HepG2 (cell line): ENCODE results near the gene CRYBA2. TPM values are rescaled to one million over a fixed set of nuclear protein-coding genes. Genes with fewer than 3 reads are reported as not detected.
A peak's percentile ranks its signal among the peaks of the same experiment; 100 is the strongest.

Experiments used
- ATAC-seq: fragments of 200-7000 bp; cut with Tn5 transposase; 3 replicates; pipeline ENCODE4 v1.9.1; 2020; ENCODE audit warnings: mild to moderate bottlenecking, moderate library complexity
- BruUV-seq: library from RNA; stranded (reverse); fragments of 400-500 nt; replicated peaks from 2 replicates; lab custom pipeline; 2021; lab: Mats Ljungman, UMichigan
- CTCF ChIA-PET: fragments of 300-600 bp; formaldehyde crosslinking; extraction: SDS; loops from one replicate; lab custom pipeline; 2021; ENCODE audit warnings: low total read pairs, inconsistent platforms, low intra/inter-chr PET ratio; lab: Yijun Ruan, JAX
- POLR2A ChIA-PET: fragments of 350-600 bp; sonication (Branson Sonifier 250); formaldehyde crosslinking; loops from one replicate; lab custom pipeline; 2020; ENCODE audit warnings: antibody characterized with exemption, inconsistent platforms; lab: Yijun Ruan, JAX
- DNase-seq: peaks from one replicate; pipeline ENCODE4 v3.0.0-alpha.2; 2015; ENCODE audit warnings: low spot score
- FAIRE-seq: peaks from 3 replicates; lab custom pipeline; 2011; peaks lifted over from hg19 to GRCh38; lab: Jason Lieb, UNC
- H2AFZ ChIP-seq: one replicate; pipeline ENCODE4 v1.6.1; 2011; ENCODE audit warnings: low read length, inconsistent platforms
- H3K27ac ChIP-seq: fragments of 300-600 bp; 3 replicates; pipeline ENCODE4 v1.8.0; 2011; ENCODE audit warnings: mixed run types, mild to moderate bottlenecking, mixed read lengths, low read length, inconsistent platforms; ENCODE audit not compliant: insufficient read depth; ENCODE audit errors: extremely low read length
- H3K27me3 ChIP-seq, 2 experiments: fragments of 200-600 bp in 1 of 2; 2 replicates in 1 of 2; 3 replicates in 1 of 2; pipeline versions ENCODE4 v1.6.0 to v1.8.0; 2011; ENCODE audit warnings: low read length in 2 of 2, mild to moderate bottlenecking in 2 of 2, moderate library complexity in 2 of 2, inconsistent platforms in 1 of 2; ENCODE audit not compliant: insufficient read depth in 2 of 2, control insufficient read depth in 1 of 2
- H3K36me3 ChIP-seq, 2 experiments: fragments of 200-600 bp in 1 of 2; replicated peaks in 1 of 2; 2 replicates in 1 of 2; 3 replicates in 1 of 2; pipeline versions ENCODE4 v1.5.1 to v1.8.0; 2011; ENCODE audit warnings: low read length in 2 of 2, inconsistent platforms in 1 of 2; ENCODE audit not compliant: insufficient read depth in 2 of 2, control insufficient read depth in 1 of 2
- H3K4me1 ChIP-seq: 2 replicates; pipeline ENCODE4 v1.5.1; 2012; ENCODE audit warnings: low read length, inconsistent platforms; ENCODE audit not compliant: insufficient read depth
- H3K4me2 ChIP-seq: 2 replicates; pipeline ENCODE4 v1.6.0; 2011; ENCODE audit warnings: low read depth, low read length, inconsistent platforms
- H3K4me3 ChIP-seq, 3 experiments: fragments of 200-600 bp in 1 of 3; sonication (generic), shearing (Covaris generic) in 1 of 3; replicated peaks in 1 of 3; 2 replicates each; pipeline ENCODE4 v1.5.1; 2011 to 2016; ENCODE audit warnings: low read length in 3 of 3, inconsistent platforms in 2 of 3, low read depth in 2 of 3, mild to moderate bottlenecking in 2 of 3, control low read depth in 1 of 3, mixed read lengths in 1 of 3; ENCODE audit not compliant: insufficient read depth in 1 of 3
- H3K79me2 ChIP-seq: one replicate; pipeline ENCODE4 v1.6.1; 2011; ENCODE audit warnings: low read length, inconsistent platforms; ENCODE audit not compliant: insufficient read depth
- H3K9ac ChIP-seq: 2 replicates; pipeline ENCODE4 v1.6.0; 2011; ENCODE audit warnings: mild to moderate bottlenecking, low read depth, low read length, inconsistent platforms; ENCODE audit not compliant: insufficient read depth
- H3K9me3 ChIP-seq: 2 replicates; pipeline ENCODE4 v1.5.1; 2012; ENCODE audit warnings: mild to moderate bottlenecking, low read length
- H4K20me1 ChIP-seq: 2 replicates; pipeline ENCODE4 v1.6.0; 2011; ENCODE audit warnings: inconsistent platforms, mild to moderate bottlenecking, low read length, moderate library complexity; ENCODE audit not compliant: insufficient read depth
- CHCHD3 ChIP-seq: sonication (generic); formaldehyde crosslinking; IDR thresholded peaks from 2 replicates; pipeline ENCODE4 v1.8.0; 2022; ENCODE audit warnings: mild to moderate bottlenecking, missing genetic modification reagents, moderate library complexity
- FOSL2 ChIP-seq: sonication (generic); formaldehyde crosslinking; IDR thresholded peaks from 2 replicates; pipeline ENCODE4 v1.4.0; 2020; ENCODE audit warnings: missing genetic modification reagents
- FOXK1 ChIP-seq: sonication (generic); formaldehyde crosslinking; IDR thresholded peaks from 2 replicates; pipeline ENCODE4 v1.4.0; 2020; ENCODE audit warnings: low read depth, missing genetic modification reagents, borderline replicate concordance
- HOXD1 ChIP-seq: sonication (generic); formaldehyde crosslinking; IDR thresholded peaks from 2 replicates; pipeline ENCODE4 v1.5.0; 2020; ENCODE audit warnings: missing genetic modification reagents
- MAFG ChIP-seq: sonication (generic); formaldehyde crosslinking; IDR thresholded peaks from 2 replicates; pipeline ENCODE4 v1.5.1; 2020; ENCODE audit warnings: mild to moderate bottlenecking, missing genetic modification reagents
- MIER3 ChIP-seq: IDR thresholded peaks from 2 replicates; pipeline ENCODE4 v1.6.1; 2016; ENCODE audit warnings: missing compliant biosample characterization, borderline replicate concordance
- MTF1 ChIP-seq: sonication (generic); formaldehyde crosslinking; IDR thresholded peaks from 2 replicates; pipeline ENCODE4 v1.5.0; 2020; ENCODE audit warnings: missing genetic modification reagents
- NFE2L2 ChIP-seq: fragments of 150-350 bp; IDR thresholded peaks from 2 replicates; pipeline ENCODE4 v1.6.1; 2014; ENCODE audit warnings: low read length
- THAP8 ChIP-seq: sonication (generic); formaldehyde crosslinking; IDR thresholded peaks from 2 replicates; pipeline ENCODE4 v1.5.1; 2020; ENCODE audit warnings: missing genetic modification reagents, mild to moderate bottlenecking, borderline replicate concordance
- ZBTB3 ChIP-seq: sonication (generic); formaldehyde crosslinking; IDR thresholded peaks from 2 replicates; pipeline ENCODE4 v1.4.0; 2020; ENCODE audit warnings: low read depth, mild to moderate bottlenecking, moderate library complexity, missing genetic modification reagents, borderline replicate concordance
- ZNF232 ChIP-seq: sonication (generic); formaldehyde crosslinking; IDR thresholded peaks from 2 replicates; pipeline ENCODE4 v1.4.0; 2020; ENCODE audit warnings: missing genetic modification reagents, borderline replicate concordance
- ZNF251 ChIP-seq: sonication (generic); formaldehyde crosslinking; IDR thresholded peaks from 2 replicates; pipeline ENCODE4 v1.9.0; 2021; ENCODE audit warnings: mild to moderate bottlenecking, missing genetic modification reagents
- ZNF280B ChIP-seq: sonication (generic); formaldehyde crosslinking; IDR thresholded peaks from 2 replicates; pipeline ENCODE4 v1.5.0; 2020; ENCODE audit warnings: missing genetic modification reagents, mild to moderate bottlenecking, borderline replicate concordance
- ZNF460 ChIP-seq: sonication (generic); formaldehyde crosslinking; IDR thresholded peaks from 2 replicates; pipeline ENCODE4 v1.5.1; 2020; ENCODE audit warnings: missing genetic modification reagents, mild to moderate bottlenecking, borderline replicate concordance
- ZNF503 ChIP-seq: sonication (generic); formaldehyde crosslinking; IDR thresholded peaks from 2 replicates; pipeline ENCODE4 v1.4.0; 2020; ENCODE audit warnings: missing genetic modification reagents
- ZNF569 ChIP-seq: sonication (generic); formaldehyde crosslinking; IDR thresholded peaks from 2 replicates; pipeline ENCODE4 v1.5.0; 2020; ENCODE audit warnings: mild to moderate bottlenecking, missing genetic modification reagents, moderate library complexity, borderline replicate concordance
- WGBS: methylation state at CpG from one replicate; pipeline ENCODE4 v1.1.6; 2017; ENCODE audit warnings: low lambda C conversion rate; 5-methylcytosine and 5-hydroxymethylcytosine counted together
- in situ Hi-C: cut with HindIII; loops from 2 replicates; pipeline ENCODE4 v1.10.0; 2017; ENCODE audit warnings: low pct_unique_long_range_greater_than_20kb; ENCODE audit not compliant: extremely low pct_ligation_motif_present
- intact Hi-C: fragments of 100-400 bp; cut with micrococcal nuclease; formaldehyde crosslinking; loops from one replicate; pipeline ENCODE4 v1.10.0; 2022; ENCODE audit not compliant: unreplicated experiment
- polyA plus RNA-seq, 8 experiments: library from polyadenylated mRNA; depleted of rRNA in 3 of 8; stranded (reverse) in 7 of 8; unstranded in 1 of 8; fragments of >200 nt; fragmentation: Illumina TruSeq in 4 of 8; extraction: Trizol in 4 of 8; gene quantifications; 2 replicates each; pipeline versions ENCODE4 v1.2.1 to v1.2.3, GENCODE V29; 2011 to 2016; ENCODE audit warnings: low read depth in 4 of 8, missing spikeins in 1 of 8, mixed read lengths in 1 of 8; ENCODE audit not compliant: insufficient read depth in 1 of 8
- total RNA-seq, 5 experiments: library from RNA; depleted of rRNA; stranded (reverse); fragments of >200 nt; fragmentation: Illumina TruSeq; extraction: Trizol; gene quantifications; 2 replicates each; pipeline ENCODE4 v1.2.3, GENCODE V29; 2016; ENCODE audit warnings: low read depth in 1 of 5

CRYBA2 gene
- total and polyA plus RNA-seq, 2 of the 13 experiments (the other 11 are each of a cell fraction or from before 2014, with no cell fraction given): not detected

DNA sequence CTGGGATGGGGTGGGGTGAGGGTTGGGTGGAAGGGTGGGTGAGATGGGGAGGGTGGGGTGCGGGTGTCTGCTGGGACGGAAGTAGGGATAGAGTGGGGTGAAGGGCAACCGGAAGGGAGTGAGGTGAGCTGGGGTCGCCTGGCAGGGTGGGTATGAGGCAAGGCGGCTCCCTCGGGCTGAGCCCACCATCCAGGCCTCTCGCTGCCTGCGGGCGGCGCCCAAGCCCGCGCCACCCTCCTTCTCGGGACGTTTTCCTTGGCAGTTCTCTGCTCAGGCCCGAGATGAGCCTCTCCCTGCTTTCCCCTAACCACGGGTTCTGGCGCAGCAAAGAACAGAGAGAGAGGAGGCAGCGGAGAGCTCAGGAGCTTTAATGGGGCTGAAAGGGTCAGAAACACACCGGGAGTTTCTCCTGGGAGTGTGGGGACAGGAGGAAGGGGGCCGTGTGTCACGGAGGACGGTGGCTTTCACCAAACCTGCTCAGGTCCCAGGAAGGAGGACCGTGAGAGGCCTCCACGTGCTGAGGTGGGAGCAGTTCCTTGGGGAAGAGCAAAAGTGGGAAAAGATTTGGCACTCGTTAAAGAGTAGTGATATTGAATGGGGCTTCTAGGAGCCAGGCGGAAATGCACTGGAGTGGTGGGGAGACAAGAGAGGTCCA is 12.4 kb downstream of the CRYBA2 start:
- no TSS peak for BruUV-seq
- POLR2A ChIA-PET: no interaction called here
- FAIRE-seq: no peak
- CTCF ChIA-PET: interaction anchor here (1.4 to 1.5 kb wide), 2 partner anchors 22 to 174 kb away, joined by 7 to 9 read pairs; no protein-coding TSS in a partner anchor
- Histone ChIP-seq H2AFZ (no peak overlapping the region), H3K4me3 (no peak overlapping the region)
- TF ChIP-seq MTF1 (CRISPR knock-in tag): no peak
- TF ChIP-seq FOSL2 (CRISPR knock-in tag): no peak
- no peak for TF ChIP-seq FOXK1 (CRISPR knock-in tag)
- TF ChIP-seq ZNF232 (CRISPR knock-in tag): no peak
- TF ChIP-seq HOXD1 (CRISPR knock-in tag): no peak
- TF ChIP-seq MAFG (CRISPR knock-in tag): no peak
- no peak for TF ChIP-seq ZNF503 (CRISPR knock-in tag)
- no peak for TF ChIP-seq THAP8 (CRISPR knock-in tag)
- TF ChIP-seq ZBTB3 (CRISPR knock-in tag): no peak
- TF ChIP-seq ZNF280B (CRISPR knock-in tag): no peak
- TF ChIP-seq MIER3 (CRISPR knock-in tag): no peak
- no peak for TF ChIP-seq CHCHD3 (CRISPR knock-in tag)
- TF ChIP-seq ZNF251 (CRISPR knock-in tag): no peak
- no peak for TF ChIP-seq ZNF569 (CRISPR knock-in tag)
- TF ChIP-seq NFE2L2: no peak
- no peak for TF ChIP-seq ZNF460 (CRISPR knock-in tag)
- TF ChIP-seq, all 625 proteins: peak for 0
- intact Hi-C loops (loop anchor here (10.0 kb wide), 1 partner anchor 116 kb away; no protein-coding TSS in a partner anchor), in situ Hi-C loops (no loop called here)
- H3K4me2 ChIP-seq: peak overlapping the region; percentile 25; the same call in 1 of the 2 replicates
- H3K36me3 ChIP-seq: no peaks in the 10 kb centered on the region
- peaks cover 11% of the 10 kb centered on the region; the same call in 1 of the 2 replicates for H3K4me1 ChIP-seq
- peaks cover 31 to 70% of the 10 kb centered on the region in 2 experiments for H3K27me3 ChIP-seq
- H3K9me3 ChIP-seq: no peaks in the 10 kb centered on the region
- WGBS: 18% methylated on average over 26 of the region's 26 CpGs
- peaks cover 10% of the 10 kb centered on the region; the same call in 1 of the 2 replicates for H4K20me1 ChIP-seq
- no peaks in the 10 kb centered on the region for H3K79me2 ChIP-seq
- ATAC-seq (peak; percentile 10), DNase-seq (no peak)
- no peak overlapping the region for H3K9ac ChIP-seq
- H3K27ac ChIP-seq: no peak overlapping the region
